Keratinocyte (primary cell): ENCODE data around the gene MAML1.

ENCODE experiments used
- CTCF ChIP-seq, 3 experiments: IDR thresholded peaks in 1 of 3; conservative IDR thresholded peaks in 1 of 3; optimal IDR thresholded peaks in 1 of 3; 2 replicates in 2 of 3; 3 replicates in 1 of 3; pipeline versions ENCODE3 to v1.5.1; 2011; ENCODE audit warnings: low read length in 3 of 3, mild to moderate bottlenecking in 3 of 3, moderate library complexity in 2 of 3, control low read depth in 1 of 3, inconsistent platforms in 1 of 3; ENCODE audit not compliant: insufficient read depth in 2 of 3; ENCODE audit errors: extremely low read depth in 1 of 3
- EZH2 ChIP-seq: IDR thresholded peaks from one replicate; pipeline ENCODE4 v1.6.1; 2012; ENCODE audit warnings: inconsistent platforms, mild to moderate bottlenecking, low read length, moderate library complexity

DNA sequence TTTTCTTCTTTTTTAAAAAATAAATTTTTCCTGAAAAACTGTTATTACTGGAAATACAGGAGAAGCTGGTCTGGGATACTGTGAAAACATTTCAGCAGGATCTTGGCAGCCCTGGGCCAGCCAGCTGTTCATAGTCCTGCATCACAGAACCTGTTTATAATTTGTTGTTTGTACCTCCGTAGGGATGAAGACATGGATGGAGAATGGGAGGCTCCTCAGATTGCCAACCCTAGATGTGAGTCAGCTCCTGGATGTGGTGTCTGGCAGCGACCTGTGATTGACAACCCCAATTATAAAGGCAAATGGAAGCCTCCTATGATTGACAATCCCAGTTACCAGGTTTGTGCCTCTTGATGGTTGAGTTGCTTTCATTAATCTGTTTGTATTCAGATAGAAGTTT is 12.4 kb upstream of the MAML1 start:
- no peak for TF ChIP-seq CTCF (optimal IDR thresholded peaks at IDR 0.05 in 1 of 3, IDR thresholded peaks at IDR 0.05 in 1 of 3, conservative IDR thresholded peaks at IDR 0.05 in 1 of 3; ENCODE audit: extremely low read depth in 1 of 3, insufficient read depth in 2 of 3, low read length in 3 of 3)
- TF ChIP-seq EZH2 = no peak
